CD4-positive, alpha-beta memory T cell (primary cell): ENCODE results near the gene EFCAB7. TPM values are rescaled to one million over a fixed set of nuclear protein-coding genes. Genes with fewer than 3 reads are reported as not detected.
"Not testable (repeated sequence)": the region's sequence is repeated elsewhere in the genome, so short reads cannot be mapped to it uniquely, and the experiment has no call there.

ENCODE experiments used
- CTCF ChIA-PET: fragments of 350-600 bp; sonication (Branson Sonifier 250); formaldehyde crosslinking; loops from one replicate; lab custom pipeline; 2021; ENCODE audit warnings: inconsistent platforms; ENCODE audit not compliant: partially characterized antibody; lab: Charles Lee
- POLR2A ChIA-PET: fragments of 350-600 bp; sonication (Branson Sonifier 250); formaldehyde crosslinking; loops from one replicate; lab custom pipeline; 2021; ENCODE audit not compliant: partially characterized antibody; lab: Charles Lee
- DNase-seq, 5 donors: peaks; one replicate each; pipeline versions ENCODE4 v3.0.0 to v3.0.0-alpha.2; 2020 to 2022; ENCODE audit warnings: mixed read lengths in 1 of 5
- H3K27ac ChIP-seq: one replicate; pipeline ENCODE4 v1.7.0; 2013; ENCODE audit warnings: low read depth, low read length
- H3K27me3 ChIP-seq: 2 replicates; pipeline ENCODE4 v1.7.0; 2013; ENCODE audit warnings: mild to moderate bottlenecking, low read length, moderate library complexity; ENCODE audit not compliant: insufficient read depth
- H3K36me3 ChIP-seq: 2 replicates; pipeline ENCODE4 v1.7.0; 2013; ENCODE audit warnings: mild to moderate bottlenecking, low read length, moderate library complexity; ENCODE audit not compliant: insufficient read depth
- H3K4me1 ChIP-seq: 2 replicates; pipeline ENCODE4 v1.7.0; 2013; ENCODE audit warnings: mild to moderate bottlenecking, low read length, moderate library complexity; ENCODE audit not compliant: insufficient read depth
- H3K4me3 ChIP-seq, 2 donors: one replicate each; pipeline ENCODE4 v1.7.0; 2013; ENCODE audit warnings: low read length in 2 of 2, mild to moderate bottlenecking in 1 of 2
- H3K9me3 ChIP-seq, 2 donors: one replicate each; pipeline ENCODE4 v1.7.0; 2013; ENCODE audit warnings: low read length in 2 of 2, control low read depth in 1 of 2; ENCODE audit not compliant: control insufficient read depth in 1 of 2
- H3K27ac Mint-ChIP-seq, 7 donors: one replicate each; pipeline ENCODE4 v1.8.0; 2020 to 2021; ENCODE audit warnings: mixed read lengths in 7 of 7, mild to moderate bottlenecking in 6 of 7, inconsistent platforms in 3 of 7, moderate library complexity in 3 of 7
- H3K27me3 Mint-ChIP-seq, 2 donors: one replicate each; pipeline ENCODE4 v1.8.0; 2020 to 2021; ENCODE audit warnings: mixed read lengths in 2 of 2
- H3K36me3 Mint-ChIP-seq, 2 donors: one replicate each; pipeline ENCODE4 v1.8.0; 2020 to 2021; ENCODE audit warnings: mixed read lengths in 2 of 2, inconsistent platforms in 1 of 2, mild to moderate bottlenecking in 1 of 2
- H3K4me1 Mint-ChIP-seq, 4 donors: one replicate each; pipeline ENCODE4 v1.8.0; 2020 to 2021; ENCODE audit warnings: mixed read lengths in 4 of 4, mild to moderate bottlenecking in 1 of 4
- H3K4me3 Mint-ChIP-seq, 8 donors: one replicate each; pipeline ENCODE4 v1.8.0; 2020 to 2021; ENCODE audit warnings: mixed read lengths in 8 of 8, mild to moderate bottlenecking in 7 of 8, moderate library complexity in 6 of 8, inconsistent platforms in 3 of 8
- H3K9me3 Mint-ChIP-seq, 8 donors: one replicate each; pipeline ENCODE4 v1.8.0; 2020 to 2021; ENCODE audit warnings: mixed read lengths in 8 of 8, mild to moderate bottlenecking in 5 of 8, inconsistent platforms in 3 of 8, moderate library complexity in 1 of 8
- intact Hi-C: fragments of 100-400 bp; cut with micrococcal nuclease; formaldehyde crosslinking; loops from one replicate; pipeline ENCODE4 v1.15.1; 2023
- polyA plus RNA-seq, 2 donors: library from polyadenylated mRNA; unstranded; fragments of 300-500 nt; fragmentation: Illumina TruSeq; gene quantifications; one replicate each; pipeline ENCODE4 v1.2.3, GENCODE V29; 2021
- total RNA-seq, 2 experiments: library from RNA; stranded (reverse); gene quantifications; one replicate each; pipeline ENCODE4 v1.2.3, GENCODE V29; 2021

Gene EFCAB7
- total and polyA plus RNA-seq, 4 experiments from 2014 or later: 4.3 to 15.1 (median 8.0) TPM

GRCh38 chr1:63569068-63569467 lies 45.7 kb downstream of the EFCAB7 start:
- Mint-ChIP-seq H3K27ac (no peak overlapping the region), H3K9me3 (no peaks in the 10 kb centered on the region), H3K27me3 (no peaks in the 10 kb centered on the region), H3K4me1 (no peaks in the 10 kb centered on the region), H3K36me3 (peaks cover 2 to 17% of the 10 kb centered on the region in 2 donors), H3K4me3 (no peak overlapping the region)
- no peak overlapping the region for H3K4me3 ChIP-seq
- H3K9me3 ChIP-seq: no peaks in the 10 kb centered on the region
- intact Hi-C loops: no loop called here
- CTCF ChIA-PET: no interaction called here
- POLR2A ChIA-PET: no interaction called here
- no peaks in the 10 kb centered on the region for H3K4me1 ChIP-seq
- DNase-seq: no peak
- H3K27ac ChIP-seq: no peak overlapping the region
- H3K27me3 ChIP-seq: no peaks in the 10 kb centered on the region
- no peaks in the 10 kb centered on the region for H3K36me3 ChIP-seq

GRCh38 chr1:63569640-63570316 lies 46.5 kb downstream of the EFCAB7 start:
- Mint-ChIP-seq H3K9me3 (no peaks in the 10 kb centered on the region), H3K4me1 (no peaks in the 10 kb centered on the region), H3K27me3 (no peaks in the 10 kb centered on the region), H3K36me3 (peaks cover 2 to 10% of the 10 kb centered on the region in 2 donors), H3K4me3 (no peak overlapping the region), H3K27ac (peak overlapping the region in 1 of 7 donors; percentile 5)
- H3K27ac ChIP-seq: no peak overlapping the region
- intact Hi-C loops: no loop called here
- no peaks in the 10 kb centered on the region for H3K9me3 ChIP-seq
- CTCF ChIA-PET: no interaction called here
- H3K27me3 ChIP-seq: no peaks in the 10 kb centered on the region
- H3K4me1 ChIP-seq: no peaks in the 10 kb centered on the region
- no peaks in the 10 kb centered on the region for H3K36me3 ChIP-seq
- H3K4me3 ChIP-seq: no peak overlapping the region
- no peak for DNase-seq
- POLR2A ChIA-PET: no interaction called here

- H3K27me3 Mint-ChIP-seq, intact Hi-C loops, H3K4me3 Mint-ChIP-seq, H3K4me3 ChIP-seq, H3K27ac Mint-ChIP-seq, CTCF ChIA-PET, H3K27ac ChIP-seq, H3K9me3 ChIP-seq, DNase-seq, H3K36me3 ChIP-seq, H3K36me3 Mint-ChIP-seq, H3K27me3 ChIP-seq, H3K4me1 ChIP-seq, H3K9me3 Mint-ChIP-seq, H3K4me1 Mint-ChIP-seq: not testable (repeated sequence)
- POLR2A ChIA-PET: interaction anchor here (1.1 kb wide), 1 partner anchor 21 kb away, joined by 3 read pairs; the partner anchor contains the start of gene PGM1
These were observed 49.4 kb downstream of the EFCAB7 start for GRCh38 chr1:63572686-63573085.

GRCh38 chr1:63574203-63574796 lies 51.0 kb downstream of the EFCAB7 start:
- H3K36me3 Mint-ChIP-seq, H3K4me1 Mint-ChIP-seq, H3K9me3 ChIP-seq, H3K4me1 ChIP-seq, H3K27ac Mint-ChIP-seq, H3K27me3 Mint-ChIP-seq, H3K4me3 ChIP-seq, H3K4me3 Mint-ChIP-seq, H3K36me3 ChIP-seq, H3K27me3 ChIP-seq, H3K9me3 Mint-ChIP-seq, DNase-seq, intact Hi-C loops, H3K27ac ChIP-seq: not testable (repeated sequence)
- ChIA-PET POLR2A (interaction anchor here (0.8 kb wide), 1 partner anchor 19 kb away, joined by 3 read pairs; the partner anchor contains the start of gene PGM1), CTCF (interaction anchor here (1.7 kb wide), 1 partner anchor 672 kb away, joined by 5 read pairs; no protein-coding TSS in a partner anchor)

- no peaks in the 10 kb centered on the region for H3K9me3 Mint-ChIP-seq
- H3K4me3 Mint-ChIP-seq: no peak overlapping the region
- peak in 4 of 5 donors; percentile 11 to 40 (median 30) for DNase-seq
- Histone ChIP-seq H3K4me1 (no peaks in the 10 kb centered on the region), H3K27ac (no peak overlapping the region), H3K36me3 (no peaks in the 10 kb centered on the region), H3K27me3 (no peaks in the 10 kb centered on the region), H3K9me3 (no peaks in the 10 kb centered on the region), H3K4me3 (no peak overlapping the region)
- H3K27ac Mint-ChIP-seq: no peak overlapping the region
- intact Hi-C loops: loop anchor here (1.0 kb wide), 2 partner anchors 19 to 671 kb away; no protein-coding TSS in a partner anchor
- no peaks in the 10 kb centered on the region for H3K27me3 Mint-ChIP-seq
- CTCF ChIA-PET: interaction anchor here (0.7 to 2.3 kb wide), 13 partner anchors 8 to 671 kb away, joined by 3 to 15 read pairs (median 5); no protein-coding TSS in a partner anchor
- no peaks in the 10 kb centered on the region for H3K4me1 Mint-ChIP-seq
- POLR2A ChIA-PET: interaction anchor here (0.8 kb wide), 1 partner anchor 18 kb away, joined by 5 read pairs; the partner anchor contains the start of gene PGM1
- H3K36me3 Mint-ChIP-seq: peaks cover 0 to 7% of the 10 kb centered on the region in 2 donors
These were observed 52.1 kb downstream of the EFCAB7 start for GRCh38 chr1:63575340-63575826.

- H3K27me3 ChIP-seq, intact Hi-C loops, H3K9me3 Mint-ChIP-seq, H3K36me3 ChIP-seq, H3K4me1 ChIP-seq, CTCF ChIA-PET, H3K27ac Mint-ChIP-seq, H3K27ac ChIP-seq, H3K4me1 Mint-ChIP-seq, POLR2A ChIA-PET, H3K4me3 Mint-ChIP-seq, H3K27me3 Mint-ChIP-seq, H3K9me3 ChIP-seq, DNase-seq, H3K4me3 ChIP-seq: not testable (repeated sequence)
- peaks cover 6 to 12% of the 10 kb centered on the region in 2 donors for H3K36me3 Mint-ChIP-seq
These were observed 63.0 kb downstream of the EFCAB7 start for GRCh38 chr1:63586326-63586725.

GRCh38 chr1:63590166-63590560 lies 66.8 kb downstream of the EFCAB7 start:
- H3K4me1 Mint-ChIP-seq: peaks cover 17 to 31% (median 18%) of the 10 kb centered on the region in 4 donors
- CTCF ChIA-PET: interaction anchor here (2.7 kb wide), 1 partner anchor 14 kb away, joined by 15 read pairs; no protein-coding TSS in a partner anchor
- H3K9me3 Mint-ChIP-seq: peaks cover 0 to 5% (median 0%) of the 10 kb centered on the region in 8 donors
- no peak for DNase-seq
- intact Hi-C loops: loop anchor here (5.0 kb wide), 2 partner anchors 273 to 903 kb away; partner anchors contain the start of gene DOCK7
- H3K27me3 ChIP-seq: no peaks in the 10 kb centered on the region
- H3K4me1 ChIP-seq: peaks cover 10% of the 10 kb centered on the region
- no peak overlapping the region for H3K27ac ChIP-seq
- no peak overlapping the region for H3K4me3 Mint-ChIP-seq
- H3K27me3 Mint-ChIP-seq: no peaks in the 10 kb centered on the region
- no peak overlapping the region for H3K4me3 ChIP-seq
- no peak overlapping the region for H3K27ac Mint-ChIP-seq
- H3K9me3 ChIP-seq: no peaks in the 10 kb centered on the region
- no peaks in the 10 kb centered on the region for H3K36me3 ChIP-seq
- POLR2A ChIA-PET: no interaction called here
- peaks cover 4 to 9% of the 10 kb centered on the region in 2 donors for H3K36me3 Mint-ChIP-seq
